WTC11 (cell line): Measurements from ENCODE around the gene ASCC1. TPM values are rescaled to one million over a fixed set of nuclear protein-coding genes. Genes with fewer than 3 reads are reported as not detected.

Experiments
- ATAC-seq: fragments of 200-7000 bp; cut with Tn5 transposase; 2 replicates; pipeline ENCODE4 v1.10.0; 2021; ENCODE audit warnings: mild to moderate bottlenecking, moderate library complexity
- CTCF ChIA-PET: fragments of 300-600 bp; sonication (Branson Sonifier 250); formaldehyde crosslinking; loops from one replicate; lab custom pipeline; 2021; ENCODE audit warnings: antibody characterized with exemption; lab: Charles Lee
- POLR2A ChIA-PET: fragments of 350-600 bp; sonication (Branson Sonifier 250); formaldehyde crosslinking; loops from one replicate; lab custom pipeline; 2021; ENCODE audit warnings: antibody characterized with exemption; lab: Charles Lee
- DNase-seq: peaks from one replicate; pipeline ENCODE4 v3.0.0; 2021; ENCODE audit warnings: low spot score
- H3K27ac Mint-ChIP-seq: 2 replicates; pipeline ENCODE4 v1.8.0; 2021; ENCODE audit warnings: mixed read lengths
- H3K27me3 Mint-ChIP-seq: 2 replicates; pipeline ENCODE4 v1.8.0; 2021; ENCODE audit warnings: low read depth, mild to moderate bottlenecking, moderate library complexity, mixed read lengths
- H3K36me3 Mint-ChIP-seq: 2 replicates; pipeline ENCODE4 v1.8.0; 2021; ENCODE audit warnings: mixed read lengths
- H3K4me1 Mint-ChIP-seq: 2 replicates; pipeline ENCODE4 v1.8.0; 2022; ENCODE audit warnings: mixed read lengths
- H3K4me3 Mint-ChIP-seq: 2 replicates; pipeline ENCODE4 v1.8.0; 2021; ENCODE audit warnings: mild to moderate bottlenecking, moderate library complexity, mixed read lengths
- H3K9me3 Mint-ChIP-seq: 2 replicates; pipeline ENCODE4 v1.8.0; 2021; ENCODE audit warnings: mixed read lengths
- CREM ChIP-seq: sonication (generic); formaldehyde crosslinking; IDR thresholded peaks from 2 replicates; pipeline ENCODE4 v1.8.1; 2022; ENCODE audit warnings: mild to moderate bottlenecking, missing genetic modification reagents, moderate library complexity
- ESRRA ChIP-seq: sonication (generic); formaldehyde crosslinking; IDR thresholded peaks from 2 replicates; pipeline ENCODE4 v1.8.1; 2022; ENCODE audit warnings: mild to moderate bottlenecking, missing genetic modification reagents, borderline replicate concordance
- ETV6 ChIP-seq: sonication (generic); formaldehyde crosslinking; IDR thresholded peaks from 2 replicates; pipeline ENCODE4 v1.8.1; 2022; ENCODE audit warnings: mild to moderate bottlenecking, missing genetic modification reagents
- HMGA2 ChIP-seq: fragments of 250-450 bp; sonication (Bioruptor Pico); IDR thresholded peaks from 2 replicates; pipeline ENCODE4 v1.4.0; 2021; ENCODE audit warnings: mild to moderate bottlenecking, moderate library complexity
- MXD4 ChIP-seq: fragments of 250-450 bp; sonication (Bioruptor Pico); IDR thresholded peaks from 2 replicates; pipeline ENCODE4 v1.8.0; 2021; ENCODE audit warnings: mild to moderate bottlenecking, moderate library complexity, borderline replicate concordance
- TCF7 ChIP-seq: sonication (generic); formaldehyde crosslinking; IDR thresholded peaks from 2 replicates; pipeline ENCODE4 v1.8.0; 2022; ENCODE audit warnings: mild to moderate bottlenecking, low read depth, missing genetic modification reagents, moderate library complexity
- ZBTB43 ChIP-seq: sonication (generic); formaldehyde crosslinking; IDR thresholded peaks from 2 replicates; pipeline ENCODE4 v1.8.1; 2023; ENCODE audit warnings: mild to moderate bottlenecking, missing genetic modification reagents
- ZMAT4 ChIP-seq: fragments of 250-450 bp; sonication (Bioruptor Pico); IDR thresholded peaks from 2 replicates; pipeline ENCODE4 v1.9.0; 2021; ENCODE audit warnings: mild to moderate bottlenecking
- ZNF121 ChIP-seq: sonication (generic); formaldehyde crosslinking; IDR thresholded peaks from 2 replicates; pipeline ENCODE4 v1.8.0; 2023; ENCODE audit warnings: missing genetic modification reagents
- ZNF138 ChIP-seq: sonication (generic); formaldehyde crosslinking; conservative IDR thresholded peaks from 2 replicates; pipeline ENCODE4 v1.8.1; 2022; ENCODE audit warnings: mild to moderate bottlenecking, moderate library complexity, missing genetic modification reagents
- ZNF317 ChIP-seq: sonication (generic); formaldehyde crosslinking; IDR thresholded peaks from 2 replicates; pipeline ENCODE4 v1.8.1; 2023; ENCODE audit warnings: low read depth, mild to moderate bottlenecking, moderate library complexity, missing genetic modification reagents, borderline replicate concordance
- ZNF423 ChIP-seq: fragments of 250-450 bp; sonication (Bioruptor Pico); IDR thresholded peaks from 2 replicates; pipeline ENCODE4 v2.1.2; 2022; ENCODE audit warnings: mild to moderate bottlenecking, moderate library complexity
- ZNF532 ChIP-seq: fragments of 250-450 bp; sonication (Bioruptor Pico); IDR thresholded peaks from 2 replicates; pipeline ENCODE4 v1.9.0; 2021; ENCODE audit warnings: mild to moderate bottlenecking, borderline replicate concordance
- ZNF671 ChIP-seq: fragments of 250-450 bp; sonication (Bioruptor Pico); IDR thresholded peaks from 2 replicates; pipeline ENCODE4 v1.8.0; 2021; ENCODE audit warnings: mild to moderate bottlenecking
- ZSCAN18 ChIP-seq: fragments of 250-450 bp; sonication (Bioruptor Pico); IDR thresholded peaks from 2 replicates; pipeline ENCODE4 v2.1.2; 2022; ENCODE audit warnings: mild to moderate bottlenecking, moderate library complexity
- total RNA-seq: library from RNA; stranded (reverse); gene quantifications from 3 replicates; pipeline ENCODE4 v1.2.3, GENCODE V29; 2021

ASCC1 gene
- total RNA-seq, 1 experiment from 2014 or later, result 30.4 TPM

GRCh38 chr10:72233621-72234020 is 17.5 kb upstream of the ASCC1 start:
- no peak for TF ChIP-seq ZSCAN18 (CRISPR knock-in tag)
- no peak for TF ChIP-seq CREM (CRISPR knock-in tag)
- no peak for TF ChIP-seq ESRRA (CRISPR knock-in tag)
- TF ChIP-seq HMGA2, result no peak
- no peak for TF ChIP-seq ZNF671 (CRISPR knock-in tag)
- CTCF ChIA-PET, result no interaction called here
- Mint-ChIP-seq H3K4me1 (peaks cover 6% of the 10 kb centered on the region), H3K36me3 (peaks cover 34% of the 10 kb centered on the region), H3K4me3 (no peak overlapping the region), H3K27ac (no peak overlapping the region), H3K9me3 (no peaks in the 10 kb centered on the region), H3K27me3 (no peaks in the 10 kb centered on the region)
- no peak for ATAC-seq
- POLR2A ChIA-PET, result interaction anchor here (0.7 kb wide), 1 partner anchor 36 kb away, joined by 4 read pairs; no protein-coding TSS in a partner anchor
- no peak for DNase-seq

GRCh38 chr10:72229261-72230251 is 13.5 kb upstream of the ASCC1 start:
- Mint-ChIP-seq H3K27ac (peak overlapping the region; percentile 2; the same call in 1 of the 2 replicates), H3K4me1 (peaks cover 15% of the 10 kb centered on the region), H3K4me3 (no peak overlapping the region), H3K9me3 (no peaks in the 10 kb centered on the region), H3K36me3 (peaks cover 34% of the 10 kb centered on the region), H3K27me3 (no peaks in the 10 kb centered on the region)
- TF ChIP-seq ZNF138 (no peak), ZBTB43 (no peak), ZNF121 (no peak), ZMAT4 (CRISPR knock-in tag) (no peak), ZNF532 (CRISPR knock-in tag) (no peak), ZNF317 (no peak), ETV6 (CRISPR knock-in tag) (no peak), MXD4 (CRISPR knock-in tag) (no peak), TCF7 (CRISPR knock-in tag) (no peak), ZNF423 (CRISPR knock-in tag) (no peak)
- ChIA-PET CTCF (interaction anchor here (0.6 to 0.9 kb wide), 2 partner anchors 11 to 103 kb away, joined by 3 read pairs; no protein-coding TSS in a partner anchor), POLR2A (interaction anchor here (1.5 kb wide), 1 partner anchor 31 kb away, joined by 4 read pairs; no protein-coding TSS in a partner anchor)
- ATAC-seq (no peak), DNase-seq (no peak)
